ENCODE data around the gene NOC4L.
"Not testable (repeated sequence)": the region's sequence is repeated elsewhere in the genome, so short reads cannot be mapped to it uniquely, and the experiment has no call there.

NOC4L gene

GRCh38 chr12:132182206-132182710, 38.0 kb downstream of the NOC4L start:
- DNase-seq (ENCODE audit: low read depth): no peak

GRCh38 chr12:132182711-132183365, 38.6 kb downstream of the NOC4L start:
- no peak for DNase-seq (ENCODE audit: low read depth)

GRCh38 chr12:132185705-132186104, 41.4 kb downstream of the NOC4L start:
- DNase-seq (ENCODE audit: low read depth): no peak

- no peak for DNase-seq (ENCODE audit: low read depth)
Measured at GRCh38 chr12:132186208-132186856, 42.1 kb downstream of the NOC4L start.

GRCh38 chr12:132186857-132187620, 42.8 kb downstream of the NOC4L start:
- DNase-seq (ENCODE audit: low read depth): no peak

- no peak for DNase-seq (ENCODE audit: low read depth)
Measured at GRCh38 chr12:132187646-132188450, 43.6 kb downstream of the NOC4L start.

- no peak for DNase-seq (ENCODE audit: low read depth)
Measured at GRCh38 chr12:132188451-132188901, 44.2 kb downstream of the NOC4L start.

- no peak for DNase-seq (ENCODE audit: low read depth)
Measured at GRCh38 chr12:132188916-132189325, 44.7 kb downstream of the NOC4L start.

- DNase-seq (ENCODE audit: low read depth): peak; percentile 89
Measured at GRCh38 chr12:132189378-132190011, 45.2 kb downstream of the NOC4L start.

- DNase-seq (ENCODE audit: low read depth): no peak
Measured at GRCh38 chr12:132190012-132190755, 45.9 kb downstream of the NOC4L start.

GRCh38 chr12:132190834-132191500, 46.7 kb downstream of the NOC4L start:
- DNase-seq (ENCODE audit: low read depth): no peak

GRCh38 chr12:132191715-132192553, 47.7 kb downstream of the NOC4L start:
- no peak for DNase-seq (ENCODE audit: low read depth)

GRCh38 chr12:132194056-132194455, 49.8 kb downstream of the NOC4L start:
- no peak for DNase-seq (ENCODE audit: low read depth)

- DNase-seq (ENCODE audit: low read depth): no peak
Measured at GRCh38 chr12:132194556-132194955, 50.3 kb downstream of the NOC4L start.

GRCh38 chr12:132195242-132195641, 51.0 kb downstream of the NOC4L start:
- not testable (repeated sequence) for DNase-seq (ENCODE audit: low read depth)

- DNase-seq (ENCODE audit: low read depth): no peak
Measured at GRCh38 chr12:132196038-132196872, 52.0 kb downstream of the NOC4L start.

- DNase-seq (ENCODE audit: low read depth): no peak
Measured at GRCh38 chr12:132196873-132197390, 52.7 kb downstream of the NOC4L start.
